Non-pigmented ciliary epithelial cell (primary cell): ENCODE results near the gene NECTIN4.
"Not testable (repeated sequence)": the region's sequence is repeated elsewhere in the genome, so short reads cannot be mapped to it uniquely, and the experiment has no call there.

Experiments
- DNase-seq: peaks from one replicate; pipeline ENCODE4 v3.0.0-alpha.2; 2010; ENCODE audit warnings: low read depth

Gene NECTIN4

DNA sequence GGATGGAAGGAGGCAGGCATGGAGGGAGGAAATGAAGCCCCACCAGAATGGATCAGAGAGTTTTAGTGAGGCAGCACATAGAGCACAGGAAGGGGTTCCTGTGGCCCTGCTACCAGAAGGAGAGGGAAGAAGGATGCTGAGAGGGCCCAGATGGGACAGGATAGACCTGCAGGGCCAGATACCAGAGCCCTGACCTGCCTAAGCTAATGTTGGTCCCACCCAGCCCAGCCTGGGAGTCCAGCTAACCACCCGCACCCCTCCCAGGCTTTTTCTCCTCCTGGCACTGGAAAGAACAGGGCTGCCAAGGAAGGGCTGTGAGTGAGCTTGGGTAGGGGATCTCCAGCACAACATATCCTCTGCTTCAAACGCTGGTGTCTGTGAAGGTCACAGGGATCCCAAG, 6.9 kb downstream of the NECTIN4 start:
- no peak for DNase-seq

DNA sequence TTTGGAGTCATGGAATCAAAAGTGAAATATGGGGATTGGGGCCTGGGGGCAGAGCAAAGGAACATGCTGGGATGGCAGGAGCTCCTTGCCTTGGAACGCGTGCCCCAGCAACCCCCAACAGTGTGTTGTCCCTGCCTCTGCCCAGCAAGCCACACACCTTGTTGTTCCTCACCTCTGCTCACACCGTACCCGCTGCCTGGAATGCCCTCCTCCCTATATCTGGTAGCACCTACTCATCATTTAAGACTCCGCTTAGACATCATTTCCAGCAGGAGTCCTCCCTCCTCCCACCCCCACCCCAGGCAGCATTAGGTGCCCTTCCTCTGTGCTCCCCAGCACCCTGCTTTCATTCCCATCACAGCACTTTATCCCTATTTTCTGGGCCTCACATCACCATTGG, 7.8 kb downstream of the NECTIN4 start:
- DNase-seq: no peak

DNA sequence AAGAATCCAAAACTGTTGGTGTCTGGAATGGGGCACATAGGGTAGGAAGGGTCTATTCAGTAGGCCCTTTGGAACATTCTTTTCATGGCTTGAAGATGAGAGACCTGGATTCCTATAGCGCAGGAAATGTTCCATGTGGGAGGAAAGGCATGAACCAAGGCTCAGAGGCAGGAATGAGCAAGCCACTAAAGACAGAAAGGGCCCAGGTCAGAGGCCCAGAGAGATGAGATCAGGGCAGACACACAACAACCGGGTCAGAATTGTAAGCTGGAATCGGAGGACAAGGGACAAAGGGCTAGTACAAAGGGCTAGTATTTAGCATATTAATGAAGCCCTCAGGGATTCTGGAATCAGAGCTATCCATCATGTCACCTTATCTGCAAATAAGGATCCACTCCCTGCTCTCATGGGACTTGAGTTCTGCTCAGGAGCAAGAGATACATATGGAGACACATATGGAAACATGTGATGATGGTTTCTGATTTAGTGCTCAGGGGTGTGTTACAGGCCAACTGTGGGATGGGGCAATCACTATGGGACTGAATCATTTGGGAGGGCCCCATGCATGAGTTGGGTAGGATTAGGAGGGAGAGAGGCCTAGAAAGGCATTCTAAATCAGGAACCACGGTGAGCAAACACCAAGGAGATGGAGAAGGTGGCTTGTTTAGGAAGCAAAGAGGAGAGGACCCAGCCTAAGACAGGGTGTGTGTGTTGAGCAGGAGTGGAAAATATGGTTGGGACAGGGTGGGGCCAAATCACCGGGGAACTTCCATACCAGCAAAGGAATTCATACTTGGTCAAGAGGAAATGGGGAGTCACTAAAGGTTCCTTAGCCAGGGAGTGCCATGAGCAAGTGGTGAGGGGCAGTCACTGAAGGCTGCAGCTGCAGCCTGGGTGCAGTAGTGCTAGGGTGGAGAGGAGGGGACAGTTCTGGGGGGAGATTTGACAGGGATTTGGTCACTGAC, 8.6 kb downstream of the NECTIN4 start:
- no peak for DNase-seq

DNA sequence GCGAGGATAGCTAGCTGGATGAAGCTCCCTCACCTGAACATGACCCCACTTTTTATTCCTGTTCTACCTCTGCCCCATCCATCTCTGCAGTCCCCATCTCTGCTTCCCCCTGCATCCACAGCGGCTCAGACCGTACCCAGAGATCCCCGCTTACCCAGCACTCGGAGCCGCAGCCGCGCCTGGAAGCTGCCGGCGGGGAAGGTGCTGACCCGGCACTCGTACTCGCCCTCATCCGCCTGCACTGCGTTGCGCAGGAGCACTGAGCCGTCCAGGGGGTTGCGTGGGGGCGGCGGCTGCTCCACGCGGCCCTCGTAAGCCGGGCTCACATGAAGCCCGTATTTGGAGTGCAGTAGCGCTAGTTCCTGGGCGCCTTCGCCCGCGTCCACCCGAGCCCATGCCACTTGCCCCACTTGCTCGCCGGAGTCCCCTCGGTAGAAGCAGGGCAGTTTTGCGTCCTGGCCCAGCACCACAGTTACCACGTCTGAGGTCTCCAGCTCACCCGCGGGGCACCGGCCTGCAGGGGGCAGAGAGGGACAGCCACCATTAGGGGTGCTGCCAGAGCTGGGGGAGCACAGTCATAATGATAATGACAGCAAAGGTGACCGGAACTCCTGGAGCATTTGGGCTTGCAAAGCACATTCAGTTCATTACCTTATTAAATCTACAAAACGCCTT, 9.8 kb downstream of the NECTIN4 start:
- DNase-seq: no peak

DNA sequence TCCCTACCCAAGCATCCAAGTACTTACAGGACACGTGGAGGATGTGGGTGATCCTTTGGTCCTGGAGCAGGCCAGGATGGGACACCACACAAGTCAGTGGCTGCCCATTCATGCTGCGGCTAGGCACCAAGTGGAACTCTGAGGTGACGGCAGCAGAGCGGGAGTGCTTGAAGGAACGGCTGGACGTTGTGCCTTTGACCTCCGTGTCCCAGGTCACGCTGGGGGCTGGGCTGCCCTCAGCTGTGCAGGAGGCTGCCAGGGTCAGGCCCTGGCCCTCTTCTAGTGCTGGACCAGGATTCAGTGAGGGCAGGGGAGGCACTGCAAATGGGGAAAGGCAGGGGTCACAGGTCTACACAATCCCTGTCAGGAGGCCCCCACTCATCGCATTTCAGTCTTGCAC, 11.9 kb downstream of the NECTIN4 start:
- DNase-seq: no peak

DNA sequence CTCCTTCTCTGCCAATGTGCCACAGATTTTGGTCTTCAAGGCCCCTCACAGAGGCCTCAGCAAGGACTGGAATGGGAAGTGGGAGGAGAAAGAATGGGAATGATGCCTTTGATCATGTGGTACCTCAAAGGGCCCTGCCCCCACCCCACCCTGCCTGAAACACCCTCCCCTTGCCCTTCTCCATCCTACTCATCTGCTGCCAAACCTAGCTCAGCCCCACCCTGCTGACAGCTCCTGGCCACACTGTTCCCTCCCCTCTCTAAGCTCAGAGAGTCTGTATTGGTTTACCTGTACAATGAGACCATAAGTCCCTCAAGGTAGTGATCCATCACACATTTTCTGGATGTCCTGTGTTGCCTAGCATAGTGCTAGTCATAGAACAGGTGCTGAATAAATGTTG, 12.9 kb downstream of the NECTIN4 start:
- DNase-seq: no peak

DNA sequence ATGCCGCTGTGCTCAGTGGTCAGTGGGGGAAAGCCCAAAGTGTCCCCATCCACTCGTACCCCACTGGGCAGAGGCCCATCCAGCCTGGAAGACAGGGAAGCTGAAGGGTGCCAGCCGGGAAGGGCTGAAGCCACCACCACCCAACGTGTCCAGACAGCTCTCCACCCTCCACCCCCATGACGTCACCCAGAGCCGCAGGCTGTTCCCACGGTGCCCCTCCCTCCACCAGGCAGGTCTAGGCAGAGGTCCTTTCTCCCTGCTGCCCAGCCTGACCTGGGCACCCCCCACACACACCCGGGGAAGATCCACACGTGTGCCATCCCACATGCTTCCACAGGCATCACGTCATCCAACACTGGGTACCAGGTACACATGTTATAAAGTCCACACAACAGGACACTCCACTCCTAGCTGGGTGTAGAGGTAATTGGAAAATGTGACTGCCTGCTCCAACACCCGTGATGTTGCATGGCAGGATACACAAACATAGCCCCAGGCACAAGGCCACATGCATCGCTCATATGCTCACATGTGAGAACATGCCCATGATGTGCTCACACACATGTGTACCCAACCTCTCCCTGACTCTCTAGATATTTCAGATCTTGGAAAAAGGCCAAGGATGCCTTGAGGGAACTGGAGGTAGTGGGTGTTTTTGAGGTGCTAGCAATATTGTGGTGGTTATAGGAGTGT, 14.5 kb downstream of the NECTIN4 start:
- DNase-seq: no peak

DNA sequence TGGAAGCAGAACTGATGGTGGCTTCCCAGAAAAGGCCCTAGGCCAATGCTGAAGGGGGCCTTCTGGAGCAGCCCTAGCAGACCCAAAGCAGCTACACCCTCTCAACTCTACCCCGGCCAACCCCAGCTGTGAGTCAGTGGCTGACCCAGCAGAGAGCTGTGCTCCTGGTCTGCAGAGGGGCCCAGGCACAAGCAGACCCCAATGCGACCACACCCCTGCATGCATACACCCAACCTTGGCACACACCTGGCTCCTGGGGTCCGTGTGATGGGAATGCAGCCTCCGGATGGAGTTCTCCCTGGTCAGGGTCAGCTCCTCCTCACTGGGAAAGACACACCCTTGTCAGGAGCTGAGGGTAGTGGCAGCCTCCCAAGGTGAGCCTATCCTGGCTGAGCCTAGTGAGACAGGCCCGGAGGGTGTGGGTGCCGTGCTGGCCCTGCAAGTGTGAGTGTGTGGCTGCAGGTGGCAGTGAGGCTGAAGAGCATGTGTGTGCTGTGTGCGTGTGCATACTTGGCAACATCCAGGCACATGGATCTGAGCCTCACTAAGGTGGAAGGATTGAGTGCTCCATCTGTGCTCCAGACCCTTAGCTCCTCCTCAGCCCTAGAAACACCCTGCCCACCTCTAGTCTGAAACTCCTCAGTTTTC, 15.8 kb downstream of the NECTIN4 start:
- no peak for DNase-seq

DNA sequence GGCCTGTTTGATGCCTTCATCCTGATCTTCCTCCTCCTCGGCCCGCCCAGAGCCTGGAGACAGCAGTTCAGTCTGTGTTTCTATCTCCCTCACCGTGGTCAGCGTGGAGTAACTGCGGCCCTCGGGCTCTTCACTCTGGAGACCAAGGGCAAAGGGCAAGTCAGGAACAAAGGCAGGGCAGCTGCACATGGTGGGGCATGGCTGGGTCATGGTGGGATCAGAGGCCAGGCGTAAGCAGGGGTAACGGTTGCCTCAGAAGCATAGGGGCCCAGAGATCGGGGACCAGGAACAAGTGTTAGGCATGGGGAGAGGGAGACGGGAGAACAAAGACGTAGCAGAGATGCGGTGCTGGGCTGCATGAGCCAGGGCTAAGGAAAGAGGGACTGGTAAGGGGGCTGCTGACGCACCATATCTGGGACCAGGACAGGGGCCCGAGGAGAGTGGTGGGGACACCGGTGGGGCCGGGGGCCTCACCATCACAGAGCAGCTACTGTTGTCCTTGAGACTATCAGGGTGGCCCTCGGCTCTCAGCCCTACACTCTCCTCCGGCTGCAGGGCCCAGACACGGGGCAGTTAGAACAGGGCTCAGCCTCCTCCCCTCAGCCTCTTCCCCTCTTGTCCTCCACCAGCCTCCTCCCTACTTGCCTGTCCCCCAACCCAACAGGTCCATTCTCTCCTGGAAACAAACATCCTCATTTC, 16.5 kb downstream of the NECTIN4 start:
- DNase-seq: no peak

DNA sequence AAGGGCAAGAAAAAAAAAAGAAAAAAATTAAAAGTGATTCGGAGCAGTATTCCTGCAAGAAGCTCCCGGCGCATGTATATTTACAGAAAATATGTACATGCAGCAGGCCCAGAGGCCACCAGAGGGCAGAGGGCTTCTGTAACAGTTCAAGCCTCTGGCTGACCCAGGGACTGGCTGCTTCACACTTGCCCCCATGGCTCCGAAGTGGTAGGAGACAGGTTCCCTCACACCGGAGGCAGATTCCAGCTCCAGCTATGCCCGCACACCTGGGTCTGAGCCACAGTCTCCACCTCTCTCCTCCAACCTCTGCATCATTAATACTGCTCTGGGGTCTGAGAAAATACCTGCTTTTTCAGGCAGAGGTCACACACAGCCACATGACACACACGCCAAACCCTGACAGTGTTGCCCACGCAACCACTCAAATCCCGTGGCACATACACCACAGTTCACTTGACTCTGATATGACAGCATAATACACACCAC, 17.4 kb downstream of the NECTIN4 start:
- DNase-seq: no peak

DNA sequence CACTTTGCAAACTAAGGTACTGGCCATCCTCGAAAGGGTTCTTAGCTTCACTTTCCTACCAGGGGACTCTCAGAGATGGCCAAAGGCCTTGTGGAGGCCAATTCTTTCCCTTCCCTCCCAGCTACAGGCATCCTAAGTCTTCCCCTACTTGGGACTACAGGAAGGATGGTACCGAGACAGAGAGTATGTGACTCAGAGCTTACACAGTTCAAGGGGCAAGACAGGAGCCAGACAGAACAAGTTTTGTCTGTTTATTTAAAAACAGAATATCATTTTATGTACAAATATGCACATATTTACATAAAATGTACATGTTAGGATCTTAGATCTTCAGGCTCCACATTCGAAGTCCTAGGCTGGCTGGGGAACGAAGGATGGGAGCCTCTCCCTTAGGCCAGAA, 18.6 kb downstream of the NECTIN4 start:
- no peak for DNase-seq

DNA sequence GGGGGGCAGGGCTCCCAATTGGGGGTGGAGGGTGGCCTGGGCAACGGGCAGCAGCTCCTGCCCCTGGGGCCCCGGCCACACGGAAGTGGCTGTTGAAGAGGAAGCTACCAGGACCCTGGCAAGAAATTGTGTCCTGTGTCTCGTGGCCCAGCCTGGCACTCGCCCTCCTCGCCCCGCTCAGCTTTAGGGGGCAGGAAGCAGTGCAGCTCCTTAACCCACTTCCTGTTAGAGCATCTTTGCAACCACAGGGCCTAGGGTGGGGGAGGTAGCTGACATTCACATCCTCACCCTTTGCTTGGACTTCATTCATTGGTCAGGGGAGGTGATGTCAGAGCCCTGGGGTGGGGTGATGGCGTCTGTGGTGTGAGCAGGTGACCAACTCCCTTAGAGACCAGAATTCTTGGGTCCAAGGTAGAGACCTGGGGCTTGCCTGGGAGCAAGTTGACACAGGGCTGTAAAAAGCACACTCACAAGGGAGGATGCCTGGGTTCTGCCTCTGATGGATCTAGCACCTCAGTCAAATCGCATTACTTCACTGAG, 19.6 kb downstream of the NECTIN4 start, which contains the start of gene ARHGAP30:
TSS of gene ARHGAP30 (minus strand) at position 161 of the 540 bp plus-strand sequence. CDS start 267 bp downstream, outside the sequence.
- no peak for DNase-seq

DNA sequence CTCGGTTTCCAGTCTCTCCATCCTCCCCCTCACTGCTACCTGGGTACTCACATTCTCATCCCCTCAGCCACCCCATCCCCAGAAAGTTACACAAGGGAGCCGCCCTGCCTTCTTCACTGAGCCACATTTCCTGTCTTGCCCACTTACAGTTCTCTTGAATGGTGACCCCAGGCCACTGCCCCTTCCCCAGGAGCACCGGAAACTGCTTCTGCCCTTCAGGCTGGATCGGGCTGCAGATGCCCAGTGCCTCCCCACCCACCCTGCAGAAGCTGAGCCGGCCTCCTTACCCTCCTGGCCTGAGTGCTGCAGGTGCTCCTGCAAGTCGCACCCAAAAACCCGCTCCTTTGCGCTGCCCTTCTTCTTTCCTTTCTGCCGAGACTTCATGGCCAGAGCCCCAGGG, 20.1 kb downstream of the NECTIN4 start:
- DNase-seq: no peak

DNA sequence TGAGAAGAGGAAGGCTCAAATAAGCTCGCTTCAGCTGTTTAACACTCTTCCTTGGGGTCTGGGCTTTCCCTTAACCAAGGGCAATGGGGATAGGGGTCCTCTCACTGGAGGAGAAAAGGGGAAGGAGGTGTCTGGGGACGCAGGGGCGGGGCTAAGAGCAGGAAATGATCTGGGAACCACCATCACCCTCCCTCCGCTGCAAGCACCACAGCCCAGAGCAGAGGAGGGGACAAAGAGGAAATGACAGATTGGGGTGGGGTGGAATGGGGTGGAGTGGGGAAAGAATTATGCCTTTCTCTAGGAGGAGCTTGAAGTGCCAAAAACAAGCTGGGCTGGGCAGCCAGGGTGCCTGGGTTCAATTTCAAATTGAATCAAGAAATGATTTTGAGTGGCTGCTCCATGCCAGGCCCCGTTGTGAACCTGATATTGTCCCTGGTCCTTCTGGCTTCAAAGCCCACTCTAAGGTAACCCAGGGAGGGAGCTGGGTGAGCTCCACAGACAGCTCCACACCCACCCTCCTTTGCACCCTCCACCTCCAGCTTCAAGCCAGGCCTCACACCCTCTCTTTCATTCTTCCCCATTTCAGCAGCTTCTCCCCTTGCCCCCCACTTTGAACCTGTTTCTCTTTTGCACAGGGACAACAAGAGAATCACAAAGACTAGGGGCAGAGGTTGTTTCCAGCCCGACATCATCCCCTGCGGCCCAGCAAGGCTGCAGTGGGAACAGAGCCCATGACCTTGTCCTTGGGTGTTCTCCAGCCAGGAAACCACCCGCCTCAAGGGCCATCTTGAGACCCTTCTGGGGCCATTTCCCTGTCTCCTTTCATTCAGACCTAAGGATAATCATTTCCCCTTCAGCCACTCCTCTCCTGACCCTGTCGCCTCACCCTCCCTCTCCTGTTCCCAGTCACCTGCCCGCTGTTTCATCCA, 20.8 kb downstream of the NECTIN4 start:
- DNase-seq: no peak

DNA sequence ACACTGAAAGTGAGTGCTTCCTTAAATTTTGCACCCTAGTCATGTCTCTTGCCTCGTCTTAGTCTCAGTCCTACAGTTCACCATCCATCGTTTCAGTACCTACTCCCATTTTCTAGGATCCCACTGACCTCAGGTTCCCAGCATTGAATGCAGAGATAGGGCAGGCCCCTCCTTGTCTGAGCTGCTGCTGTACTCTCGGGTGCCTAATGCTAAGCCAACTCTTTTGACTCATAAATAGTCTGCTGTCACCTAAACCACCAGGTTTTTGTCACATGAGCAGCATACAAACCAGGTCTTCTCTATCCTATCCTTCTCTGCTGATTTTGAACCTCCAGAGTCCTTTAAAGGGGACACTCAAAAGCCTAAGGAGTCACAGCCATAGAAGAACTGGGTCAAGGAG, 22.7 kb downstream of the NECTIN4 start:
- DNase-seq: no peak

DNA sequence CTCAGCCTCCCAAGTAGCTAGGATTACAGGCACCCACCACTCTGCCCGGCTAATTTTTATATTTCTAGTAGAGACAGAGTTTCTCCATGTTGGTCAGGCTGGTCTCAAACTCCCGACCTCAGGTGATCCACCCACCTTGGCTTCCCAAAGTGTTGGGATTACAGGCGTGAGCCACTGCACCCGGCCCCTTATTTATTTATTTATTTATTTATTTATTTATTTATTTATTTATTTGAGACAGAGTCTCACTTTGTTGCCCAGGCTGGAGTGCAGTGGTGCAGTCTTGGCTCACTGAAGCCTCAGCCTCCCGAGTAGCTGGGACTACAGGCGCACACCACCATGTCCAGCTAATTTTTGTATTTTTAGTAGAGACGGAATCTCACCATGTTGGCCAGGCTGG, 23.7 kb downstream of the NECTIN4 start:
- DNase-seq: not testable (repeated sequence)

DNA sequence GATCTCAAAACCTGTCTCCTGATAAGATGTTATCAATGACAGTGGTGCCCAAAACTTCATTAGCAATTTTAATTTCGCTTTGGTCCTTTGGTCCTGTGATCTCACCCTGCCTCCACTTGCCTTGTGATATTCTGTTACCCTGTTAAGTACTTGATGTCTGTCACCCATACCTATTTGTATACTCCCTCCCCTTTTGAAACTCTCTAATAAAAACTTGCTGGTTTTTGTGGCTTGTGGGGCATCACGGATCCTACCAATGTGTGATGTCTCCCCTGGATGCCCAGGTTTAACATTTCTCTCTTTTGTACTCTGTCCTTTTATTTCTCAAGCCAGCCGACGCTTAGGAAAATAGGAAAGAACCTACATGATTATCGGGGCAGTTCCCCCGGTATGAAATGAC, 25.4 kb downstream of the NECTIN4 start:
- DNase-seq: not testable (repeated sequence)

DNA sequence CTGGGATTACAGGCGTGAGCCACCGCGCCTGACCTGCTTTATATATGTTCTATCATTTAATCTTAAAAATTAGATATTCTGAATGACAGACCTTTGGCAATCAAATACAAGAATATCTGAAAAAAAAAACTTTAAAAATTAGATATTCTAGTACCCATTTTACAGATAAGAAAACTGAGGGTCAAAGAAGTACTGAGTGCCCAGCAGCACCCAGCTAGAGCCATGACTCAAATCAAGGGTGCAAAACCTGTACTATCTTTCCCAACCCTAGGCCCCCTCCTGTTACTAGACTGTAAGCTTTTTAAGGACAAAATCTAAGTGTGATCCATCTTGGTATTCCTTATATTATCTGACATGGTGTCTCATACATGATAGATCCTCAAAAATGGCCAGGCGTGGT, 27.9 kb downstream of the NECTIN4 start:
- DNase-seq: no peak

DNA sequence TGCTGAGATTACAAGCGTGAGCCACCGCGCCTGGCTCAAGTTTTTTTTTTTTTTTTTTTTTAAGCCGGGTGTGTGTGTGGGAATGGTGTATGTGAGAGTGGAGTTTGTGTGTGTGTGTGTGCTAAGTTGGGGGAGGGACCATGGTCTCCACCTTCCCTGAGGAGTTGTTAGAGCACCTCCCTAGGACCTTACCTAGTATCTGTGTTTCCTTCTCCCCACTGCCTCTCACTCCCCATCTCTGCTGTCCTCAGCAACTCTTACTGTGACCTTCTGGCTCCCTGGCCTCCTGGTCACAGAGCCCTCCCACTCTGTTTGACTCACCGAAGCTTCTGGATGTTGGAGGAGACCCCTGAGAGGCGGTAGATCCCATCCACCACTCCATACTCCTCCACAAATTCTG, 30.1 kb downstream of the NECTIN4 start:
- DNase-seq: no peak

DNA sequence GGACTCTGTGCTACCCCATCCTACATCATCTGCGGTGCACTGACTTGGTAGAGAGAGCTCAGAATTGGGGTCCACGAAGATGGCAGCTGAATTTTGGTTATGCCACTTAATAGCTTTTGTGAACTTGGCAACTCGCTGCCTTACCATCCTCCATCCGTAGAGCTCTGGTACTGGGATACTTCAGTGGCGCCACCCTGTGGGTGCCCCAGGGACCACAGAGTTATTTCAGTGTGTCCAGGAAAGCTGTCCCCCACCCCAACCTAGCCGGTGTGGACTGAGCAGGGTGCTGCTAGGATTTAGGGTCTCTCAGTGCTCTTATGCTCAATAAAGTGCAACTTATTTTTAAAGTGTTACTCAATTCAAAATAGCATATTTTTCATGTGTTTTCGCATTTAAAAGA, 34.6 kb downstream of the NECTIN4 start:
- no peak for DNase-seq
